ENCODE measurements around the gene DTWD2. TPM values are rescaled to one million over a fixed set of nuclear protein-coding genes. Genes with fewer than 3 reads are reported as not detected.
"Not testable (repeated sequence)": the region's sequence is repeated elsewhere in the genome, so short reads cannot be mapped to it uniquely, and the experiment has no call there.

DTWD2 gene
- total RNA-seq, 8 experiments from 2014 or later, result 2.7 to 10.5 (median 4.1) TPM

- no peak for ATAC-seq (replicated peaks in 6 of 8)
Measured at GRCh38 chr5:118883362-118883761, 105.0 kb downstream of the DTWD2 start.

GRCh38 chr5:118882666-118883065, 105.7 kb downstream of the DTWD2 start:
- ATAC-seq (replicated peaks in 6 of 8), result no peak
- in situ Hi-C loops (cut with MboI; ENCODE audit: low pct_unique_long_range_greater_than_20kb in 2 of 9, low sequenced_read_pairs in 9 of 9, unreplicated experiment in 9 of 9), result no loop called here
- WGBS, 10 experiments, result 44 to 75% (median 63%) methylated on average over 1 to 3 of the region's 3 CpGs; no CpG with 5 or more reads in 1 of the 10 experiments

More at GRCh38 chr5:118883362-118883761, 105.0 kb downstream of the DTWD2 start:
- Histone ChIP-seq H3K4me3 (no peak overlapping the region), H3K27ac (no peak overlapping the region), H3K4me1 (replicated peaks in 1 of 2) (no peaks in the 10 kb centered on the region)
- in situ Hi-C loops (cut with MboI; ENCODE audit: low pct_unique_long_range_greater_than_20kb in 2 of 9, low sequenced_read_pairs in 9 of 9, unreplicated experiment in 9 of 9), result no loop called here
- WGBS, 10 experiments, result 79 to 100% (median 93%) methylated on average over 1 to 2 of the region's 2 CpGs; no CpG with 5 or more reads in 4 of the 10 experiments

GRCh38 chr5:118876852-118877251, 111.5 kb downstream of the DTWD2 start:
- ATAC-seq (replicated peaks in 6 of 8); in situ Hi-C loops (cut with MboI; ENCODE audit: low pct_unique_long_range_greater_than_20kb in 2 of 9, low sequenced_read_pairs in 9 of 9, unreplicated experiment in 9 of 9); H3K4me1 ChIP-seq (replicated peaks in 1 of 2); H3K27ac ChIP-seq; H3K4me3 ChIP-seq: not testable (repeated sequence)
- WGBS, 10 experiments, result 35 to 88% (median 83%) methylated on average over 1 to 3 of the region's 3 CpGs; no CpG with 5 or more reads in 5 of the 10 experiments

More at GRCh38 chr5:118882666-118883065, 105.7 kb downstream of the DTWD2 start:
- Histone ChIP-seq H3K27ac (no peak overlapping the region), H3K4me1 (replicated peaks in 1 of 2) (no peaks in the 10 kb centered on the region), H3K4me3 (no peak overlapping the region)

- Histone ChIP-seq H3K4me3 (no peak overlapping the region), H3K4me1 (replicated peaks in 1 of 2) (no peaks in the 10 kb centered on the region), H3K27ac (no peak overlapping the region)
- in situ Hi-C loops (cut with MboI; ENCODE audit: low pct_unique_long_range_greater_than_20kb in 2 of 9, low sequenced_read_pairs in 9 of 9, unreplicated experiment in 9 of 9), result no loop called here
- ATAC-seq (replicated peaks in 6 of 8), result no peak
Measured at GRCh38 chr5:118875131-118875530, 113.2 kb downstream of the DTWD2 start.

- WGBS, 10 experiments, result 62 to 100% (median 83%) methylated on average over 1 to 3 of the region's 6 CpGs; no CpG with 5 or more reads in 5 of the 10 experiments
Measured at GRCh38 chr5:118873417-118873816, 114.9 kb downstream of the DTWD2 start.

GRCh38 chr5:118863345-118863744, 125.0 kb downstream of the DTWD2 start:
- no peak overlapping the region for H3K4me3 ChIP-seq
- no peak overlapping the region for H3K27ac ChIP-seq
- in situ Hi-C loops (cut with MboI; ENCODE audit: low pct_unique_long_range_greater_than_20kb in 2 of 9, low sequenced_read_pairs in 9 of 9, unreplicated experiment in 9 of 9), result no loop called here
- H3K4me1 ChIP-seq (replicated peaks in 1 of 2), result no peaks in the 10 kb centered on the region
- ATAC-seq (replicated peaks in 6 of 8), result no peak

More at GRCh38 chr5:118873417-118873816, 114.9 kb downstream of the DTWD2 start:
- Histone ChIP-seq H3K4me1 (replicated peaks in 1 of 2) (no peaks in the 10 kb centered on the region), H3K4me3 (no peak overlapping the region), H3K27ac (no peak overlapping the region)
- in situ Hi-C loops (cut with MboI; ENCODE audit: low pct_unique_long_range_greater_than_20kb in 2 of 9, low sequenced_read_pairs in 9 of 9, unreplicated experiment in 9 of 9), result no loop called here
- no peak for ATAC-seq (replicated peaks in 6 of 8)

- Histone ChIP-seq H3K27ac (no peak overlapping the region), H3K4me3 (no peak overlapping the region), H3K4me1 (replicated peaks in 1 of 2) (no peaks in the 10 kb centered on the region)
- in situ Hi-C loops (cut with MboI; ENCODE audit: low pct_unique_long_range_greater_than_20kb in 2 of 9, low sequenced_read_pairs in 9 of 9, unreplicated experiment in 9 of 9), result no loop called here
- ATAC-seq (replicated peaks in 6 of 8), result no peak
Measured at GRCh38 chr5:118862596-118862995, 125.8 kb downstream of the DTWD2 start.

GRCh38 chr5:118857700-118858099, 130.6 kb downstream of the DTWD2 start:
- no peak for ATAC-seq (replicated peaks in 6 of 8)

GRCh38 chr5:118854819-118855218, 133.5 kb downstream of the DTWD2 start:
- H3K4me3 ChIP-seq, result no peak overlapping the region
- in situ Hi-C loops (cut with MboI; ENCODE audit: low pct_unique_long_range_greater_than_20kb in 2 of 9, low sequenced_read_pairs in 9 of 9, unreplicated experiment in 9 of 9), result no loop called here
- no peak overlapping the region for H3K27ac ChIP-seq
- no peak for ATAC-seq (replicated peaks in 6 of 8)
- WGBS, 10 experiments, result 0 to 100% (median 67%) methylated on average over 1 to 4 of the region's 5 CpGs; no CpG with 5 or more reads in 2 of the 10 experiments
- no peaks in the 10 kb centered on the region for H3K4me1 ChIP-seq (replicated peaks in 1 of 2)

More at GRCh38 chr5:118857700-118858099, 130.6 kb downstream of the DTWD2 start:
- WGBS, 10 experiments, result 79 to 100% (median 87%) methylated on average over 1 to 3 of the region's 3 CpGs; no CpG with 5 or more reads in 3 of the 10 experiments
- in situ Hi-C loops (cut with MboI; ENCODE audit: low pct_unique_long_range_greater_than_20kb in 2 of 9, low sequenced_read_pairs in 9 of 9, unreplicated experiment in 9 of 9), result no loop called here
- Histone ChIP-seq H3K27ac (no peak overlapping the region), H3K4me3 (no peak overlapping the region), H3K4me1 (replicated peaks in 1 of 2) (no peaks in the 10 kb centered on the region)

- H3K27ac ChIP-seq; H3K4me3 ChIP-seq; in situ Hi-C loops (cut with MboI; ENCODE audit: low pct_unique_long_range_greater_than_20kb in 2 of 9, low sequenced_read_pairs in 9 of 9, unreplicated experiment in 9 of 9); ATAC-seq (replicated peaks in 6 of 8); H3K4me1 ChIP-seq (replicated peaks in 1 of 2): not testable (repeated sequence)
- 29 to 100% (median 80%) methylated on average over 1 to 4 of the region's 4 CpGs; no CpG with 5 or more reads in 2 of the 10 experiments for WGBS, 10 experiments
Measured at GRCh38 chr5:118851785-118852184, 136.6 kb downstream of the DTWD2 start.

- H3K4me1 ChIP-seq (replicated peaks in 1 of 2); in situ Hi-C loops (cut with MboI; ENCODE audit: low pct_unique_long_range_greater_than_20kb in 2 of 9, low sequenced_read_pairs in 9 of 9, unreplicated experiment in 9 of 9); H3K27ac ChIP-seq; ATAC-seq (replicated peaks in 6 of 8); H3K4me3 ChIP-seq: not testable (repeated sequence)
- 86 to 100% methylated on average over 1 of the region's 1 CpG; no CpG with 5 or more reads in 8 of the 10 experiments for WGBS, 10 experiments
Measured at GRCh38 chr5:118849507-118849906, 138.8 kb downstream of the DTWD2 start.

- ATAC-seq (replicated peaks in 6 of 8), result no peak
- H3K4me1 ChIP-seq (replicated peaks in 1 of 2), result no peaks in the 10 kb centered on the region
- WGBS, 10 experiments, result 50 to 100% (median 85%) methylated on average over 1 of the region's 1 CpG; no CpG with 5 or more reads in 2 of the 10 experiments
- in situ Hi-C loops (cut with MboI; ENCODE audit: low pct_unique_long_range_greater_than_20kb in 2 of 9, low sequenced_read_pairs in 9 of 9, unreplicated experiment in 9 of 9), result no loop called here
- H3K4me3 ChIP-seq, result no peak overlapping the region
- H3K27ac ChIP-seq, result no peak overlapping the region
Measured at GRCh38 chr5:118844351-118844750, 144.0 kb downstream of the DTWD2 start.

GRCh38 chr5:118834710-118835109, 153.6 kb downstream of the DTWD2 start:
- in situ Hi-C loops (cut with MboI; ENCODE audit: low pct_unique_long_range_greater_than_20kb in 2 of 9, low sequenced_read_pairs in 9 of 9, unreplicated experiment in 9 of 9), result no loop called here
- H3K27ac ChIP-seq, result no peak overlapping the region
- H3K4me3 ChIP-seq, result no peak overlapping the region
- no peaks in the 10 kb centered on the region for H3K4me1 ChIP-seq (replicated peaks in 1 of 2)
- 25 to 100% (median 80%) methylated on average over 1 of the region's 1 CpG; no CpG with 5 or more reads in 1 of the 10 experiments for WGBS, 10 experiments
- ATAC-seq (replicated peaks in 6 of 8), result no peak

- in situ Hi-C loops (cut with MboI; ENCODE audit: low pct_unique_long_range_greater_than_20kb in 2 of 9, low sequenced_read_pairs in 9 of 9, unreplicated experiment in 9 of 9), result no loop called here
- ATAC-seq (replicated peaks in 6 of 8), result no peak
- Histone ChIP-seq H3K4me3 (no peak overlapping the region), H3K27ac (no peak overlapping the region), H3K4me1 (replicated peaks in 1 of 2) (no peaks in the 10 kb centered on the region)
Measured at GRCh38 chr5:118832974-118833373, 155.4 kb downstream of the DTWD2 start.

Measured in motor neuron (in vitro differentiated cells).